ENCODE measurements around the gene ASCC3. TPM values are rescaled to one million over a fixed set of nuclear protein-coding genes. Genes with fewer than 3 reads are reported as not detected.

ASCC3 gene
- total and polyA plus RNA-seq, 2 experiments from 2014 or later: 92.9 to 129 TPM

GRCh38 chr6:100808638-100809275 is 72.4 kb downstream of the ASCC3 start:
- peaks cover 4% of the 10 kb centered on the region; the same call in 1 of the 3 replicates for H3K36me3 Mint-ChIP-seq (ENCODE audit: low read depth)
- peaks cover 56% of the 10 kb centered on the region for H3K79me2 ChIP-seq (replicated peaks; ENCODE audit: insufficient read depth)

More at GRCh38 chr6:100808638-100809275, 72.4 kb downstream of the ASCC3 start:
- Histone ChIP-seq H2AFZ (no peak overlapping the region), H3K9me2 (ENCODE audit: insufficient read depth) (no peaks in the 10 kb centered on the region), H3K36me3 (ENCODE audit: insufficient read depth) (no peaks in the 10 kb centered on the region), H3K27ac (ENCODE audit: low read depth) (no peak overlapping the region), H3K4me2 (no peak overlapping the region), H3K4me1 (ENCODE audit: insufficient read depth) (no peaks in the 10 kb centered on the region), H3K27me3 (ENCODE audit: insufficient read depth) (no peaks in the 10 kb centered on the region), H3F3A (replicated peaks; ENCODE audit: low read depth) (no peaks in the 10 kb centered on the region), H4K20me1 (replicated peaks; ENCODE audit: insufficient read depth) (0 out of 2 replicates have a peak, but pooled peaks cover 6% of the 10 kb centered on the region), H3K4me3 (no peak overlapping the region)
- H3K4me1 Mint-ChIP-seq: peaks cover 2% of the 10 kb centered on the region; the same call in 1 of the 3 replicates
- no peak overlapping the region for H3K27ac Mint-ChIP-seq
- DNase-seq (ENCODE audit: low spot score) (no peak), ATAC-seq (no peak)
- TF ChIP-seq EZH2phosphoT487 (IDR thresholded peaks at IDR 0.05; ENCODE audit: unreplicated experiment) (no peak), ZNF462 (CRISPR knock-in tag; IDR thresholded peaks at IDR 0.05) (no peak), ETS1 (IDR thresholded peaks at IDR 0.05) (no peak), CREB1 (CRISPR knock-in tag; IDR thresholded peaks at IDR 0.05; ENCODE audit: low read depth) (no peak)
- no peaks in the 10 kb centered on the region for H3K9me3 Mint-ChIP-seq
- no peak overlapping the region for H3K4me3 Mint-ChIP-seq
- H3K27me3 Mint-ChIP-seq (ENCODE audit: insufficient read depth, low read depth, poor library complexity): no peaks in the 10 kb centered on the region

Measured in GM23338 (cell line).